ENCODE data around the gene ABCA1.

Gene ABCA1

DNA sequence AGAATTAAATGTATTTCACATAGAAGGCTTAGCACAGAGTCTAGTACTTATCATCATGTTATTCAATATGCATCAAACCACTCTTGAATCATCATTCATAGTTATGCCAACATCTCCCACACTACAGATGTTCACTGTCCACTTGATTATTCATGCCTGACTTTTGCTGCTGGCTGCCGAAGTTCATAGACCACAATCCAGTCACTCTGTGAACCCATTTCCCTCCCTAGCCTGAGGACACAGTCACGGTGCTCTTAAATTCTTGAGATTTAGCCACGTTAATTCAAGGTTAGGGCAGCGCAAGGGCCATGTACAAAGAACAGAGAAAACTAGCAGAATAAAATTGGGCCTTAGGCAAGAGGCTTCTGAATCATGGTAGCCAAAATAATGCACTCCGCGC is 32.4 kb downstream of the ABCA1 start:
- no peaks in the 10 kb centered on the region for H4K20me1 ChIP-seq (ENCODE audit: low read depth, low read length)
- TF ChIP-seq EZH2phosphoT487 (conservative IDR thresholded peaks at IDR 0.05; ENCODE audit: low read length): no peak
- TF ChIP-seq, protein P1, sequence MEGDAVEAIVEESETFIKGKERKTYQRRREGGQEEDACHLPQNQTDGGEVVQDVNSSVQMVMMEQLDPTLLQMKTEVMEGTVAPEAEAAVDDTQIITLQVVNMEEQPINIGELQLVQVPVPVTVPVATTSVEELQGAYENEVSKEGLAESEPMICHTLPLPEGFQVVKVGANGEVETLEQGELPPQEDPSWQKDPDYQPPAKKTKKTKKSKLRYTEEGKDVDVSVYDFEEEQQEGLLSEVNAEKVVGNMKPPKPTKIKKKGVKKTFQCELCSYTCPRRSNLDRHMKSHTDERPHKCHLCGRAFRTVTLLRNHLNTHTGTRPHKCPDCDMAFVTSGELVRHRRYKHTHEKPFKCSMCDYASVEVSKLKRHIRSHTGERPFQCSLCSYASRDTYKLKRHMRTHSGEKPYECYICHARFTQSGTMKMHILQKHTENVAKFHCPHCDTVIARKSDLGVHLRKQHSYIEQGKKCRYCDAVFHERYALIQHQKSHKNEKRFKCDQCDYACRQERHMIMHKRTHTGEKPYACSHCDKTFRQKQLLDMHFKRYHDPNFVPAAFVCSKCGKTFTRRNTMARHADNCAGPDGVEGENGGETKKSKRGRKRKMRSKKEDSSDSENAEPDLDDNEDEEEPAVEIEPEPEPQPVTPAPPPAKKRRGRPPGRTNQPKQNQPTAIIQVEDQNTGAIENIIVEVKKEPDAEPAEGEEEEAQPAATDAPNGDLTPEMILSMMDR (IDR thresholded peaks at IDR 0.05; ENCODE audit: insufficient read depth, low read length, poor library complexity, severe bottlenecking): no peak
- no peaks in the 10 kb centered on the region for H3K79me2 ChIP-seq (ENCODE audit: insufficient read depth, low read length)
- H3K4me3 ChIP-seq (ENCODE audit: insufficient read depth, low read length, poor library complexity, severe bottlenecking): no peak overlapping the region
- H3K9me3 ChIP-seq (ENCODE audit: insufficient read depth, low read length): no peaks in the 10 kb centered on the region
- no peak overlapping the region for H3K27ac ChIP-seq (ENCODE audit: low read depth, low read length)
- H3K27me3 ChIP-seq (ENCODE audit: low read length): no peaks in the 10 kb centered on the region
- no peak overlapping the region for H2AFZ ChIP-seq (ENCODE audit: low read depth, low read length, severe bottlenecking)
- H3K4me2 ChIP-seq (ENCODE audit: low read depth, low read length, poor library complexity, severe bottlenecking): no peak overlapping the region
- H3K9me2 ChIP-seq (replicated peaks; ENCODE audit: insufficient read depth, low read length): no peaks in the 10 kb centered on the region
- no peaks in the 10 kb centered on the region for H3F3A ChIP-seq (ENCODE audit: insufficient read depth)
- no peak overlapping the region for H3K9ac ChIP-seq (ENCODE audit: low read length)
- no peaks in the 10 kb centered on the region for H3K36me3 ChIP-seq (ENCODE audit: low read length)

DNA sequence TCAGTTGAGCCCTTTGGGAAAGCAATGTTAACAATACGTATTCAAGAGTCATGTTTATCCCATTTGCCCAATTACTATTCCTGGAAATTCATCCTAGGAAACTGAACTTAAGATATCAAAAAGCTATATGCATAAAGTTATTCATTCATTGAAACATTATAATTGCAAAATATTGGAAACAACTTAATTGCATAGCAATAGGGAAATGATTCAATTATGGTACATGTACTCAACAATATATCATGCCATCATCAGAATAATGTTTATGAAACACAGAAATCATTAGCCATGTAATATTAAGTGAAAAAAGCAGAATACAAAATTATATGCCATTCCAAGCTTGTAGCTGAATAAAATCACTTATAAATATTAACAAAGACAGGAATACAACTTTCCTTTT is 35.3 kb downstream of the ABCA1 start:
- Histone ChIP-seq H3K79me2 (ENCODE audit: insufficient read depth, low read length) (no peaks in the 10 kb centered on the region), H3K4me2 (ENCODE audit: low read depth, low read length, poor library complexity, severe bottlenecking) (no peak overlapping the region), H3F3A (ENCODE audit: insufficient read depth) (no peaks in the 10 kb centered on the region)

DNA sequence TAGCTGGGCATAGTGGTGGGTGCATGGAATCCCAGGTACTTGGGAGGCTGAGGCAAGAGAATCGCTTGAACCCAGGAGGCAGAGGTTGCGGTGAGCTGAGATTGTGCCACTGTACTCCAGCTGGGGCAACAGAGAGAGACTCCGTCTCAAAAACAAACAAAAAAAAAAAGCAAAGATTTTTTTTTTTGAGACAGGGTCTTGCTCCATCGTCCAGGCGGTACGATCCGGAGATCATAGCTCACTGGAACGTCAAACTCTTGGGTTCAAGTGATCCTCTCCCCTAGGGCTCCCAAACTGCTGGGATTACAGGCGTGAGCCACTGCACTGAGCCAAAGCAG is 37.6 kb downstream of the ABCA1 start:
- H3K27ac ChIP-seq (ENCODE audit: low read depth, low read length): no peak overlapping the region
- no peaks in the 10 kb centered on the region for H3K9me3 ChIP-seq (ENCODE audit: insufficient read depth, low read length)
- H2AFZ ChIP-seq (ENCODE audit: low read depth, low read length, severe bottlenecking): no peak overlapping the region
- no peak overlapping the region for H3K4me2 ChIP-seq (ENCODE audit: low read depth, low read length, poor library complexity, severe bottlenecking)
- H3K9me2 ChIP-seq (replicated peaks; ENCODE audit: insufficient read depth, low read length): no peaks in the 10 kb centered on the region
- no peaks in the 10 kb centered on the region for H3K27me3 ChIP-seq (ENCODE audit: low read length)
- TF ChIP-seq EZH2phosphoT487 (conservative IDR thresholded peaks at IDR 0.05; ENCODE audit: low read length): no peak
- TF ChIP-seq, protein P1 (IDR thresholded peaks at IDR 0.05; ENCODE audit: insufficient read depth, low read length, poor library complexity, severe bottlenecking): no peak
- no peak overlapping the region for H3K4me3 ChIP-seq (ENCODE audit: insufficient read depth, low read length, poor library complexity, severe bottlenecking)
- no peak overlapping the region for H3K9ac ChIP-seq (ENCODE audit: low read length)
- H3K36me3 ChIP-seq (ENCODE audit: low read length): no peaks in the 10 kb centered on the region
- no peaks in the 10 kb centered on the region for H4K20me1 ChIP-seq (ENCODE audit: low read depth, low read length)
- no peaks in the 10 kb centered on the region for H3K79me2 ChIP-seq (ENCODE audit: insufficient read depth, low read length)
- no peaks in the 10 kb centered on the region for H3F3A ChIP-seq (ENCODE audit: insufficient read depth)

More for the DNA sequence above, 35.3 kb downstream of the ABCA1 start:
- Histone ChIP-seq H3K9me2 (replicated peaks; ENCODE audit: insufficient read depth, low read length) (no peaks in the 10 kb centered on the region), H3K9ac (ENCODE audit: low read length) (no peak overlapping the region), H3K9me3 (ENCODE audit: insufficient read depth, low read length) (no peaks in the 10 kb centered on the region), H3K36me3 (ENCODE audit: low read length) (no peaks in the 10 kb centered on the region), H2AFZ (ENCODE audit: low read depth, low read length, severe bottlenecking) (no peak overlapping the region), H3K27me3 (ENCODE audit: low read length) (no peaks in the 10 kb centered on the region), H3K27ac (ENCODE audit: low read depth, low read length) (no peak overlapping the region), H4K20me1 (ENCODE audit: low read depth, low read length) (no peaks in the 10 kb centered on the region), H3K4me3 (ENCODE audit: insufficient read depth, low read length, poor library complexity, severe bottlenecking) (no peak overlapping the region)
- TF ChIP-seq, protein P1 (IDR thresholded peaks at IDR 0.05; ENCODE audit: insufficient read depth, low read length, poor library complexity, severe bottlenecking): no peak
- no peak for TF ChIP-seq EZH2phosphoT487 (conservative IDR thresholded peaks at IDR 0.05; ENCODE audit: low read length)

Data from SU-DHL-6 (cell line).